ENCODE results near the gene MBL2. TPM values are rescaled to one million over a fixed set of nuclear protein-coding genes. Genes with fewer than 3 reads are reported as not detected.

MBL2 gene
- total and polyA plus RNA-seq, 2 of the 8 experiments (the other 6 are each of a cell fraction or from before 2014, with no cell fraction given), result not detected

DNA sequence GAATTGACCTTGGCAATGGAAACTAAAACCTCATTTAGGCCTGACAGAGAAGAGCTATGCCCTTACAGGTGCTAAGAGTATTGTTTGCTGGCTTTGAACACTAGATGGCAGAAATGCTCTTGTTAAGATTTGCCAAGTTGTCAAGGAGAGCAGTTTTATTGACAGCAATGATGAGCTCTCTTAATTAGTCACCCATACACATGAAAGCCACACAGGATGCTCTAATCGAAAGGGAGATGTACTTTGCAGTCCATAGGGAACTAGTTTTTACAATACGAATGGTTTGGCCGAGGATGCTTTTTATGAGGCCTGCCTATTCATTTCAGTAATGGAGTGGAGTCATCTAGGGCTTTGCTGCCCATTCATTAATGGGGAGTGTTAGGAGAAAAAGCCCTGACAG is 45.4 kb upstream of the MBL2 start:
- DNase-seq (ENCODE audit: low read depth in 1 of 2, low spot score in 2 of 2), result peak in 1 of 2 experiments; percentile 39
- Histone ChIP-seq H3K4me3 (ENCODE audit: extremely low read depth in 1 of 4, insufficient read depth in 2 of 4, low read depth in 3 of 4, low read length in 4 of 4) (no peak overlapping the region), H3K79me2 (ENCODE audit: control insufficient read depth in 1 of 2, insufficient read depth in 2 of 2, low read length in 2 of 2) (no peaks in the 10 kb centered on the region), H3K23ac (ENCODE audit: insufficient read length) (no peak overlapping the region), H3K36me3 (ENCODE audit: control insufficient read depth in 2 of 4, insufficient read depth in 4 of 4, low read length in 3 of 4) (no peaks in the 10 kb centered on the region), H3K27me3 (replicated peaks in 1 of 4; ENCODE audit: control insufficient read depth in 3 of 4, extremely low read depth in 1 of 4, insufficient read depth in 3 of 4, low read length in 3 of 4) (no peaks in the 10 kb centered on the region), H2AFZ (ENCODE audit: low read length) (no peak overlapping the region), H3K4ac (replicated peaks; ENCODE audit: insufficient read length, low read depth, low read length) (no peak overlapping the region), H2BK12ac (ENCODE audit: low read depth, low read length) (no peak overlapping the region), H3K14ac (ENCODE audit: insufficient read length) (no peak overlapping the region), H2BK5ac (ENCODE audit: low read depth, low read length) (no peak overlapping the region), H3K4me2 (ENCODE audit: insufficient read depth in 1 of 2, low read depth in 2 of 2, low read length in 2 of 2) (no peak overlapping the region), H3K79me1 (ENCODE audit: low read depth, low read length) (no peaks in the 10 kb centered on the region), H4K91ac (replicated peaks; ENCODE audit: insufficient read length, low read length) (no peak overlapping the region), H2AK5ac (ENCODE audit: low read depth, low read length) (no peak overlapping the region), H3K9me3 (ENCODE audit: insufficient read depth in 2 of 2, low read depth in 1 of 2, low read length in 1 of 2) (no peaks in the 10 kb centered on the region), H3K23me2 (ENCODE audit: low read depth, low read length) (no peaks in the 10 kb centered on the region), H4K8ac (ENCODE audit: extremely low read depth, insufficient read depth, low read length) (no peak overlapping the region), H3K9ac (replicated peaks in 1 of 4; ENCODE audit: extremely low read depth in 1 of 4, low read depth in 3 of 4, low read length in 3 of 4) (no peak overlapping the region), H3K4me1 (replicated peaks in 1 of 4; ENCODE audit: control insufficient read depth in 3 of 4, insufficient read depth in 4 of 4, low read length in 3 of 4) (peaks cover 0 to 3% (median 1%) of the 10 kb centered on the region in 4 experiments; a peak in 2 of 7 replicates), H3K27ac (ENCODE audit: low read depth, low read length) (no peak overlapping the region), H2BK15ac (ENCODE audit: low read length) (no peak overlapping the region), H3K18ac (ENCODE audit: extremely low read depth, low read length) (no peak overlapping the region), H3K56ac (replicated peaks; ENCODE audit: insufficient read length, low read depth, low read length) (no peak overlapping the region), H4K20me1 (replicated peaks in 1 of 2; ENCODE audit: control insufficient read depth in 1 of 2, insufficient read depth in 2 of 2, low read length in 2 of 2) (no peaks in the 10 kb centered on the region), H4K5ac (ENCODE audit: insufficient read length, low read depth, low read length) (no peak overlapping the region), H2BK20ac (ENCODE audit: low read length) (no peak overlapping the region), H2BK120ac (replicated peaks; ENCODE audit: low read depth, low read length) (no peak overlapping the region)
- ChIA-PET POLR2A (ENCODE audit: partially characterized antibody) (interaction anchor here (0.9 kb wide), 1 partner anchor 66 kb away, joined by 3 read pairs; no protein-coding TSS in a partner anchor), CTCF (ENCODE audit: partially characterized antibody) (interaction anchor here (0.6 to 2.2 kb wide), 30 partner anchors 12 to 1922 kb away, joined by 3 to 19 read pairs (median 3); no protein-coding TSS in a partner anchor)
- FAIRE-seq, result peak; percentile 99
- WGBS, 2 experiments (ENCODE audit: extremely low coverage in 1 of 2, insufficient coverage in 1 of 2, insufficient read length in 1 of 2, insufficient replicate concordance in 2 of 2, low coverage in 1 of 2, low lambda C conversion rate in 2 of 2, missing lambda C conversion rate in 1 of 2), result 28% methylated on average over 3 of the region's 3 CpGs; no CpG with 5 or more reads in 1 of the 2 experiments
- TF ChIP-seq RAD21 (IDR thresholded peaks at IDR 0.05 in 1 of 2, conservative IDR thresholded peaks at IDR 0.05 in 1 of 2; ENCODE audit: low read depth in 2 of 2, low read length in 2 of 2) (peak; percentile 86 to 92), CHD1 (IDR thresholded peaks at IDR 0.05; ENCODE audit: low read depth, low read length) (no peak), TBP (IDR thresholded peaks at IDR 0.05; ENCODE audit: low read depth, low read length) (no peak), EGR1 (IDR thresholded peaks at IDR 0.05; ENCODE audit: borderline replicate concordance, low read depth, low read length) (no peak), SP1 (IDR thresholded peaks at IDR 0.05; ENCODE audit: low read depth, low read length) (no peak), SP4 (IDR thresholded peaks at IDR 0.05; ENCODE audit: low read length) (no peak)
- TF ChIP-seq, protein P1, sequence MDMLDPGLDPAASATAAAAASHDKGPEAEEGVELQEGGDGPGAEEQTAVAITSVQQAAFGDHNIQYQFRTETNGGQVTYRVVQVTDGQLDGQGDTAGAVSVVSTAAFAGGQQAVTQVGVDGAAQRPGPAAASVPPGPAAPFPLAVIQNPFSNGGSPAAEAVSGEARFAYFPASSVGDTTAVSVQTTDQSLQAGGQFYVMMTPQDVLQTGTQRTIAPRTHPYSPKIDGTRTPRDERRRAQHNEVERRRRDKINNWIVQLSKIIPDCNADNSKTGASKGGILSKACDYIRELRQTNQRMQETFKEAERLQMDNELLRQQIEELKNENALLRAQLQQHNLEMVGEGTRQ (IDR thresholded peaks at IDR 0.05; ENCODE audit: low read length), result no peak
- TF ChIP-seq, protein P2, sequence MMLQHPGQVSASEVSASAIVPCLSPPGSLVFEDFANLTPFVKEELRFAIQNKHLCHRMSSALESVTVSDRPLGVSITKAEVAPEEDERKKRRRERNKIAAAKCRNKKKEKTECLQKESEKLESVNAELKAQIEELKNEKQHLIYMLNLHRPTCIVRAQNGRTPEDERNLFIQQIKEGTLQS (IDR thresholded peaks at IDR 0.05; ENCODE audit: insufficient read depth, low read depth, low read length), result no peak
- TF ChIP-seq, protein P3, sequence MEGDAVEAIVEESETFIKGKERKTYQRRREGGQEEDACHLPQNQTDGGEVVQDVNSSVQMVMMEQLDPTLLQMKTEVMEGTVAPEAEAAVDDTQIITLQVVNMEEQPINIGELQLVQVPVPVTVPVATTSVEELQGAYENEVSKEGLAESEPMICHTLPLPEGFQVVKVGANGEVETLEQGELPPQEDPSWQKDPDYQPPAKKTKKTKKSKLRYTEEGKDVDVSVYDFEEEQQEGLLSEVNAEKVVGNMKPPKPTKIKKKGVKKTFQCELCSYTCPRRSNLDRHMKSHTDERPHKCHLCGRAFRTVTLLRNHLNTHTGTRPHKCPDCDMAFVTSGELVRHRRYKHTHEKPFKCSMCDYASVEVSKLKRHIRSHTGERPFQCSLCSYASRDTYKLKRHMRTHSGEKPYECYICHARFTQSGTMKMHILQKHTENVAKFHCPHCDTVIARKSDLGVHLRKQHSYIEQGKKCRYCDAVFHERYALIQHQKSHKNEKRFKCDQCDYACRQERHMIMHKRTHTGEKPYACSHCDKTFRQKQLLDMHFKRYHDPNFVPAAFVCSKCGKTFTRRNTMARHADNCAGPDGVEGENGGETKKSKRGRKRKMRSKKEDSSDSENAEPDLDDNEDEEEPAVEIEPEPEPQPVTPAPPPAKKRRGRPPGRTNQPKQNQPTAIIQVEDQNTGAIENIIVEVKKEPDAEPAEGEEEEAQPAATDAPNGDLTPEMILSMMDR (IDR thresholded peaks at IDR 0.05; ENCODE audit: control extremely low read depth in 1 of 3, insufficient read depth in 1 of 3, low read depth in 1 of 3, low read length in 3 of 3), result peak in 2 of 3 experiments; percentile 58 to 77; a peak in 3 of 4 replicates
